Measurements from ENCODE around the gene APEX2.
"Not testable (repeated sequence)": the region's sequence is repeated elsewhere in the genome, so short reads cannot be mapped to it uniquely, and the experiment has no call there.

Gene APEX2

DNA sequence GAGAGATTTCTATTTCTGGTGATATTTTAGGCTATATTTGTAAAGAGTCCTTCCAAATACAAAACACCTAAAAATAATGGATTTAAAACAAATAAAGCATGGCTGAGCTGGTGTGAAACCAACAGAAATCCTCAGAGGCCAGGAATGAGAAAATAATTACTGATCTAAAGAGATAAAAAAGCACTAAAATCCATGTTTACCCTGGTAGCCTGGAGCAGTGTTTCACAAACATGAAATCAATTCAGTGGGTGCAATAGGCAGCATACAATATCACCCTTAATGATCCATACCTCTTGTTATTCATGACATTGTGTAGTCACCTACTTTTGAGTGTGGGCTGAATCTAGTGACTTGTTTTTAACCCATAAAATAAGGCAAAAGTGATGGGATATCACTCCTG lies 20.7 kb upstream of the APEX2 start:
- DNase-seq (ENCODE audit: insufficient read length, low spot score): no peak
- TF ChIP-seq, protein P1, sequence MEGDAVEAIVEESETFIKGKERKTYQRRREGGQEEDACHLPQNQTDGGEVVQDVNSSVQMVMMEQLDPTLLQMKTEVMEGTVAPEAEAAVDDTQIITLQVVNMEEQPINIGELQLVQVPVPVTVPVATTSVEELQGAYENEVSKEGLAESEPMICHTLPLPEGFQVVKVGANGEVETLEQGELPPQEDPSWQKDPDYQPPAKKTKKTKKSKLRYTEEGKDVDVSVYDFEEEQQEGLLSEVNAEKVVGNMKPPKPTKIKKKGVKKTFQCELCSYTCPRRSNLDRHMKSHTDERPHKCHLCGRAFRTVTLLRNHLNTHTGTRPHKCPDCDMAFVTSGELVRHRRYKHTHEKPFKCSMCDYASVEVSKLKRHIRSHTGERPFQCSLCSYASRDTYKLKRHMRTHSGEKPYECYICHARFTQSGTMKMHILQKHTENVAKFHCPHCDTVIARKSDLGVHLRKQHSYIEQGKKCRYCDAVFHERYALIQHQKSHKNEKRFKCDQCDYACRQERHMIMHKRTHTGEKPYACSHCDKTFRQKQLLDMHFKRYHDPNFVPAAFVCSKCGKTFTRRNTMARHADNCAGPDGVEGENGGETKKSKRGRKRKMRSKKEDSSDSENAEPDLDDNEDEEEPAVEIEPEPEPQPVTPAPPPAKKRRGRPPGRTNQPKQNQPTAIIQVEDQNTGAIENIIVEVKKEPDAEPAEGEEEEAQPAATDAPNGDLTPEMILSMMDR (IDR thresholded peaks at IDR 0.05; ENCODE audit: insufficient read depth, missing control alignments): no peak

DNA sequence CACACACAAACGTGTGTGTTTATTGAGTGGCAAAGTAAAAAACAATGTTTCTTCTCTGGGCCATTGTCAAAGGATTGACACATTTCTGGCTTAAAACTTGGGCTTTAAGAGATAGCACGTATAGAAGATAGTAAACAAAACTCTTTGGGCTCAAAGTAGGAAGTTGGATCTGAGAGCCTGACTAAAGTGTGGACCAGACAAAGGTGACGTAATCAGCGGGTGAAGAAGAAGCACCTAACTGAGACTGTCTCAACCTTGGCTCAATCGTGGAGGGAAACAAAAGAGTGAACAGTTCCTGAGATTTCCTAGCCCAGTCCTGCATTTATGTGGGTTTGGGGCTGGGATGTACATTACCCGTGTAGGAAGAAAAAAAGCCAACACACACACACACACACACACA lies 19.8 kb upstream of the APEX2 start:
- FAIRE-seq: no peak
- TF ChIP-seq, protein P1 (IDR thresholded peaks at IDR 0.05; ENCODE audit: insufficient read depth, missing control alignments): no peak
- no peak for DNase-seq (ENCODE audit: insufficient read length, low spot score)

More for the DNA sequence above, 20.7 kb upstream of the APEX2 start:
- no peak for FAIRE-seq

DNA sequence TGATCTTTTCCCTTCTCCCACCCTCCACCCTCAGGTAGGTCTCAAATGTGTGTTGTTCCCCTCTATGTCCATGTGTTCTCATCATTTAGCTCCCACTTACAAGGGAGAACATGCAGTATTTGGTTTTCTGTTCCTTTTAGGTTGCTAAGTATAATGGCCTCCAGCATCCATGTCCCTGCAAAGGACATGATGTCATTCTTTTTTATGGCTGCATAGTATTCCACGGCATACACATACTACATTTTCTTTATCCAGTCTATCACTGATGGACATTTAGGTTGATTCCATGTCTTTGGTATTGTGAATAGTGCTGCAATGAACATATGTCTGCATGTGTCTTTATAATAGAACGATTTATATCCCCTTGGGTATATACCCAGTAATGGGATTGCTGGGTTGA lies 16.9 kb upstream of the APEX2 start:
- DNase-seq (ENCODE audit: insufficient read length, low spot score); FAIRE-seq: not testable (repeated sequence)

DNA sequence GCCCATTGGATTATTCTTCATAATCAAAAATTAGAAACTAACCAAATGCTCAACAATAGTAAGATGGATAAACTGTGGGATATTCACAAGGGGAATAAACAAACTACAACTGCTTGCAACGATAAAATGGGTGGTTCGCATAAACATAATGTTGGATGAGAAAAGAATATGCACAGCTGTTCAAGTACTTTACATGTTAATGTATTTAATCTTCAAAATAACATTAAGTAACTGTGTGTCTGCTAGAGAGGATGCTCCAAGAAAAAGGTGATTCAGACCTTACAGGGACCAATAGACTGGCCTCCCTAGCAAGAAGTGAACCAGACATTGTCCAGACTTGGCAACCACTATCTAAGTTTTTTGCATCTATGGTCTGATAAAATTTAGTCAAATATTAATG lies 8.5 kb upstream of the APEX2 start:
- no peak for FAIRE-seq
- TF ChIP-seq, protein P1 (IDR thresholded peaks at IDR 0.05; ENCODE audit: insufficient read depth, missing control alignments): no peak
- DNase-seq (ENCODE audit: insufficient read length, low spot score): no peak

DNA sequence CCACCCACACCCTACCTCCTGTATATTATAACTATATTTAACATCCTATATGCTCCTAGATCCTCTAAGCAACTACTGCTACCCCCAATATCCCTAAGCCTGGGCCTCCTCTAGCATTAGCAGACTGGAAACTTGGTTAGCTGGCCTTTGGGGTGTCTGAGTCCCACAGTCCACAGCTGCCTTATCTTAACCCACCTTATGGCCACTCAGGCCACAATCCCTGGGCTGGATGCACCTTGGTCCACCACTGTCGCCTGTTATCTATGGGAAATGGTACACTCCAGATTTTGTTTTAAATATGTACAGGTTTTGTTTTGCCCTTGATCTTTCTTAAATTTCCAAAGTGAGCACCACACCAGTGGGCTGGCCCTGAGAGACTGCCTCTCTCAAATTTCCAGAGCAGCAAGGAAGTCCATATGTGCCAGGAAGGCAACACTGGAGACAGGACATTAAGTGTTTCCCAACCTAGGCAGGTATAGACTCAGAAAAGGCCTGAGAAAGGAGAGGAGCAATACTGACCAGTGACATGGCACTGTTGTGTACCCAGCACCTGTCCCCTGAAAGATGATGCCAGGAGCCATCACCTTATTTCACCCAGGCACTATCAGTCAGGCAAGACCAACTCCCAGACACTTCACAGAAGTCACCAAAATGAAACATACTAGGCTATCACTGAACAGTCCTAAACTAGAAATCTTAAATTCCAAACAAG lies 7.1 kb upstream of the APEX2 start:
- FAIRE-seq (no peak), DNase-seq (ENCODE audit: insufficient read length, low spot score) (no peak)
- TF ChIP-seq, protein P1 (IDR thresholded peaks at IDR 0.05; ENCODE audit: insufficient read depth, missing control alignments): no peak

DNA sequence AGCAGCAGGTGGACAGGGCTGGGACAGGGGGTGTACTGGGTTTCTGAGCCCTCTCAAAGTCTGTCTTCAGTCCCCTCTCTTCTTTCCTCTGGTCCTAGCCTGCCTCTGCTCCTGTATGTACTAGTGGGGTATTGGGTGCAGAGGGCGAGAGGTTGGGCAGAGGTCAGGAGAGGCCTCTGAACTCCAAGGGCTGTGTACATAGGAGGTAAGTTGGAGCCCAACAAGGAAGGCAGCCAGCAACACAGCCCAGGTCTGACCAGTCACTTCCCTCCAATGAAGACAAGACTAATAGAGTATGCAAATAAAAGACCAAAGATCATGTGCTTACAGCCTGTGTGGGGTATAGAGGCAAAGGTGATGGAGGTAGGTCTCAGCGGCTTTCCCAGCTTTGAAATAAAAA lies 6.1 kb upstream of the APEX2 start, which contains the start of gene PFKFB1:
Gene PFKFB1 (minus strand): TSS at position 90 of the 400 bp plus-strand sequence. CDS start 181 bp downstream, outside the sequence.
- TF ChIP-seq, protein P1 (IDR thresholded peaks at IDR 0.05; ENCODE audit: insufficient read depth, missing control alignments): no peak
- DNase-seq (ENCODE audit: insufficient read length, low spot score): no peak
- FAIRE-seq: no peak

DNA sequence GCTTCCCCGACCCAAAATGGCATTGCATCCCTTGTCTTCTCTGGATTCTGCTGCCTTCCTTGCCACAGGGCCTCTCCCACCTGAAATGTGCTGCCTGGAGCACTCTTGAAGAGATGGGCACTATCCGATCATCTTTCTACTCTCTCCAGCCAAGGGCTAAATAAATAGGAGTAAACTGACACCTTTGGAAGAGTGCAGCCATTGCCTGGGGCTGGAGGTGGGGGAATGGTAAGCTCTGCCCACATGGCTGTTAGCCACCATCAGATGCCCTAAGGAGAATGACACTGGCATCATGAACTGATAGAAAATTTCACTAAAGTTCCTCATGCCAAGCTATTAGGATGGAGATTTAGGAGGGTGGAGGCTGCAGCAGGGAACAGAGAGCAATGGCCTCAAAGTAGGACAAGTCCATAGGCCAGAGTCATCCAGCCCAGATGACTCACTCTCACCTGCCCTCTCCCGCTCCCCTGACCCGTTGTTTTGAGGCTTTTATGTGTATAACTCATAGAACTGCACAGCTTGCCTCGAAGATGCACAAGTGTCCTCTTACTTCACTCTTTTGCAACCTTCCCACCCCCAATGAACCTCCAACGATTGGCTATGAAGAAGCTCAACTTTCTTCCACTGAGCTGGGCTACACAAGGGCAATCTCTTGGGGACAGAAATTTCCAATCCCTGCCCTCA lies 5.4 kb upstream of the APEX2 start:
- FAIRE-seq (no peak), DNase-seq (ENCODE audit: insufficient read length, low spot score) (no peak)
- TF ChIP-seq, protein P1 (IDR thresholded peaks at IDR 0.05; ENCODE audit: insufficient read depth, missing control alignments): no peak

All from D721Med (cell line).